Activated B cell treated with CpG ODN at 0.5 μM for 24 hours (primary cell): Measurements from ENCODE around the gene ACVRL1. TPM values are rescaled to one million over a fixed set of nuclear protein-coding genes. Genes with fewer than 3 reads are reported as not detected.

Source experiments
- ATAC-seq: fragments of 200-7000 bp; cut with Tn5 transposase; one replicate; pipeline ENCODE4 v1.10.0; 2021; ENCODE audit warnings: low read depth, mild to moderate bottlenecking, moderate library complexity
- CTCF ChIA-PET: fragments of 350-600 bp; sonication (Branson Sonifier 250); formaldehyde crosslinking; loops from one replicate; lab custom pipeline; 2021; ENCODE audit warnings: antibody characterized with exemption; lab: Charles Lee
- POLR2A ChIA-PET: fragments of 350-600 bp; sonication (Branson Sonifier 250); formaldehyde crosslinking; loops from one replicate; lab custom pipeline; 2021; ENCODE audit warnings: antibody characterized with exemption; lab: Charles Lee
- DNase-seq: peaks from one replicate; pipeline ENCODE4 v3.0.0; 2022
- H3K27ac Mint-ChIP-seq: one replicate; pipeline ENCODE4 v1.8.0; 2020; ENCODE audit warnings: mixed read lengths
- H3K27me3 Mint-ChIP-seq: one replicate; pipeline ENCODE4 v1.8.0; 2021; ENCODE audit warnings: mixed read lengths
- H3K36me3 Mint-ChIP-seq: one replicate; pipeline ENCODE4 v1.8.0; 2021; ENCODE audit warnings: low read depth, mixed read lengths
- H3K4me1 Mint-ChIP-seq: one replicate; pipeline ENCODE4 v1.8.0; 2021; ENCODE audit warnings: mixed read lengths
- H3K4me3 Mint-ChIP-seq: one replicate; pipeline ENCODE4 v1.8.0; 2020; ENCODE audit warnings: mild to moderate bottlenecking, mixed read lengths
- H3K9me3 Mint-ChIP-seq: one replicate; pipeline ENCODE4 v1.8.0; 2020; ENCODE audit warnings: mixed read lengths
- intact Hi-C: fragments of 100-400 bp; cut with micrococcal nuclease; formaldehyde crosslinking; loops from one replicate; pipeline ENCODE4 v1.15.1; 2024
- total RNA-seq: library from RNA; stranded (reverse); gene quantifications from 2 replicates; pipeline ENCODE4 v1.2.3, GENCODE V29; 2022
- TF ChIP-seq, protein P1 (sequence below): fragments of 200-600 bp; IDR thresholded peaks from one replicate; pipeline ENCODE4 v1.8.0; 2022; ENCODE audit warnings: antibody characterized with exemption, mild to moderate bottlenecking

The ACVRL1 gene
- total RNA-seq, 1 donor from 2014 or later, result not detected

DNA sequence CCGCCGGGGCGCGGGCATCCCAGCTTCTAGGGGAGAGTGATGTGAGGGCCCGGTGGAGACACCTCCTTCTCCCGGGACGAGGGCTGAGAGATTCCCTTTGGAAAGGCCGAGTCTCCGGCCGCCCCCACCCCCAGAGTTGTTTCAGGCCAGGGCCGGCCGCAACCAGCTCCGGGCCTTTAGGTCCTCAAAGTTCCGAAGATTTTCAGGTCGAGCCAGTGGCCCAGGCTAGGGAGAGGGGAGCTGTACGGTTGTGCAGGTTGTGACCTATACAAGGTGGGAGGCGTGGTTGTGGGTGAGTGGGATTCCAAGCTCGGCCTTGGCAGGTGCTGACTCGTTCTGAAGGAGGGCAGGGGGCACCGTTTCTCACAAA is 37.8 kb upstream of the ACVRL1 start:
- intact Hi-C loops, result no loop called here
- Mint-ChIP-seq H3K9me3 (no peaks in the 10 kb centered on the region), H3K36me3 (no peaks in the 10 kb centered on the region), H3K4me1 (peaks cover 12% of the 10 kb centered on the region), H3K4me3 (no peak overlapping the region), H3K27me3 (peaks cover 53% of the 10 kb centered on the region), H3K27ac (no peak overlapping the region)
- ChIA-PET POLR2A (no interaction called here), CTCF (no interaction called here)
- no peak for DNase-seq
- TF ChIP-seq, protein P1, sequence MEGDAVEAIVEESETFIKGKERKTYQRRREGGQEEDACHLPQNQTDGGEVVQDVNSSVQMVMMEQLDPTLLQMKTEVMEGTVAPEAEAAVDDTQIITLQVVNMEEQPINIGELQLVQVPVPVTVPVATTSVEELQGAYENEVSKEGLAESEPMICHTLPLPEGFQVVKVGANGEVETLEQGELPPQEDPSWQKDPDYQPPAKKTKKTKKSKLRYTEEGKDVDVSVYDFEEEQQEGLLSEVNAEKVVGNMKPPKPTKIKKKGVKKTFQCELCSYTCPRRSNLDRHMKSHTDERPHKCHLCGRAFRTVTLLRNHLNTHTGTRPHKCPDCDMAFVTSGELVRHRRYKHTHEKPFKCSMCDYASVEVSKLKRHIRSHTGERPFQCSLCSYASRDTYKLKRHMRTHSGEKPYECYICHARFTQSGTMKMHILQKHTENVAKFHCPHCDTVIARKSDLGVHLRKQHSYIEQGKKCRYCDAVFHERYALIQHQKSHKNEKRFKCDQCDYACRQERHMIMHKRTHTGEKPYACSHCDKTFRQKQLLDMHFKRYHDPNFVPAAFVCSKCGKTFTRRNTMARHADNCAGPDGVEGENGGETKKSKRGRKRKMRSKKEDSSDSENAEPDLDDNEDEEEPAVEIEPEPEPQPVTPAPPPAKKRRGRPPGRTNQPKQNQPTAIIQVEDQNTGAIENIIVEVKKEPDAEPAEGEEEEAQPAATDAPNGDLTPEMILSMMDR, result no peak
- ATAC-seq, result no peak

DNA sequence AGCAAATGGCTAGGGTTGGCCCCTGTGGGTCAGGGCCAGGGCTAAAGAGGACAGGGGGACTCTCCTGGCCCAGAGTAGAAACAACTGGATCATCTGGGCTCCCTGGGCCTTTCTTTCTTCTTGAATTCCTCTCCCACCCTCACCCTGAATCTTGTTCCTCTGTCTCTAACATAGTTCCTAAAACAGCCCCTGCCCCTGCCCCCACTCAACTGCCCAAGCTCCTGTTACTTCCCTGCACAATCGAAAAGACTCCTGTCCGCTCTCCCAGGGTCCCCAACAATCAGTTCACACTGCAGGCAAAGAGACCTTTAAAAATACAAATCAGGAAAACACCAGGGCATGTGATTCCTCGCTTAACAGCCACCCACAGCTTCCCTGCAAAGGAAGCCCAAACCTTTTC is 37.4 kb upstream of the ACVRL1 start:
- Mint-ChIP-seq H3K4me3 (no peak overlapping the region), H3K36me3 (no peaks in the 10 kb centered on the region), H3K9me3 (no peaks in the 10 kb centered on the region), H3K4me1 (peaks cover 10% of the 10 kb centered on the region), H3K27me3 (peaks cover 49% of the 10 kb centered on the region), H3K27ac (no peak overlapping the region)
- intact Hi-C loops, result loop anchor here (5.0 to 10.0 kb wide), 2 partner anchors 58 to 105 kb away; a partner anchor contains a TSS
- CTCF ChIA-PET, result no interaction called here
- POLR2A ChIA-PET, result no interaction called here
- ATAC-seq (no peak), DNase-seq (no peak)
- TF ChIP-seq, protein P1, result no peak

DNA sequence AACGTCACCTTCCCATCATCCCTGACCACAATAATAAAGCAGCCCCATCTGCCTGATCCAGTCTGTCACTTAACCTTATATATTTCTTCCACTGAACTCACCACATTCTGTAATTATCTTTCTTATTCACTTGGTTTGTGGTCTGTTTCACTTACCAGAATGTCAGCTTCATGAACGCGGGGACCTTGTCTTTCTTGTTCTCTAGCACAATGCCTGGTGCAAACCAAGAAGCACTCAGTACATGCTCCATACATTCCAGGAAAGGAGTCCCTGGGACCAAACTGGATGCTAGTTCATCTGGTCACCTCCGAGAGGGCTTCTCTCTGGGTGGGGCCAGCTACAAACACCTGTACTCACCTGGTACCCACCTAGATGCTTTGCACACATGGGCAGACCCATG is 36.8 kb upstream of the ACVRL1 start:
- peaks cover 10% of the 10 kb centered on the region for H3K4me1 Mint-ChIP-seq
- ChIA-PET CTCF (no interaction called here), POLR2A (no interaction called here)
- no peaks in the 10 kb centered on the region for H3K36me3 Mint-ChIP-seq
- no peak for ATAC-seq
- TF ChIP-seq, protein P1, result no peak
- no peak overlapping the region for H3K4me3 Mint-ChIP-seq
- H3K27me3 Mint-ChIP-seq, result peaks cover 48% of the 10 kb centered on the region
- no peak for DNase-seq
- H3K27ac Mint-ChIP-seq, result no peak overlapping the region
- no peaks in the 10 kb centered on the region for H3K9me3 Mint-ChIP-seq
- intact Hi-C loops, result loop anchor here (5.0 to 10.0 kb wide), 2 partner anchors 58 to 104 kb away; a partner anchor contains a TSS

DNA sequence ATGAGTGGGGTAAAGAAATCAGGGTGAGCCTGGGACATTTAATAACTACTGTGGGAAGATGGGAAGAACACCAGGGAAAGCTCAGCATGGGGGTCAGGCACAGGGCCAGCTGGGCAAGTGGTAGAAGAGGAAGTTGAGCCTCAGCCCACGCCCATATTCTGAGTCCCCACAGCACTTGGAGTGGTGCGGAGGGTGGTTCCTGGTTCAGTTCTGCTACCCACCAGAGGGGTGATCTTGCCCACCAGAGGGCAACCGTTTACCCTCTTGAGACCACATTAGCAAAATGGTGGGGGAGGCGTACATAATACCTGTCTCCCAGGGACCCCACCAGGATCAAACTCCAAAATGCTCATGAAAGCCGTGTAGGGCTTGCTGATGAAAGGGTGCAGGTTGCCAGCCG is 36.2 kb upstream of the ACVRL1 start:
- ATAC-seq, result no peak
- Mint-ChIP-seq H3K4me1 (peaks cover 10% of the 10 kb centered on the region), H3K27me3 (peaks cover 46% of the 10 kb centered on the region), H3K9me3 (no peaks in the 10 kb centered on the region), H3K36me3 (no peaks in the 10 kb centered on the region), H3K4me3 (no peak overlapping the region), H3K27ac (no peak overlapping the region)
- no peak for DNase-seq
- ChIA-PET POLR2A (no interaction called here), CTCF (no interaction called here)
- TF ChIP-seq, protein P1, result no peak
- intact Hi-C loops, result loop anchor here (5.0 to 10.0 kb wide), 2 partner anchors 59 to 104 kb away; a partner anchor contains a TSS

DNA sequence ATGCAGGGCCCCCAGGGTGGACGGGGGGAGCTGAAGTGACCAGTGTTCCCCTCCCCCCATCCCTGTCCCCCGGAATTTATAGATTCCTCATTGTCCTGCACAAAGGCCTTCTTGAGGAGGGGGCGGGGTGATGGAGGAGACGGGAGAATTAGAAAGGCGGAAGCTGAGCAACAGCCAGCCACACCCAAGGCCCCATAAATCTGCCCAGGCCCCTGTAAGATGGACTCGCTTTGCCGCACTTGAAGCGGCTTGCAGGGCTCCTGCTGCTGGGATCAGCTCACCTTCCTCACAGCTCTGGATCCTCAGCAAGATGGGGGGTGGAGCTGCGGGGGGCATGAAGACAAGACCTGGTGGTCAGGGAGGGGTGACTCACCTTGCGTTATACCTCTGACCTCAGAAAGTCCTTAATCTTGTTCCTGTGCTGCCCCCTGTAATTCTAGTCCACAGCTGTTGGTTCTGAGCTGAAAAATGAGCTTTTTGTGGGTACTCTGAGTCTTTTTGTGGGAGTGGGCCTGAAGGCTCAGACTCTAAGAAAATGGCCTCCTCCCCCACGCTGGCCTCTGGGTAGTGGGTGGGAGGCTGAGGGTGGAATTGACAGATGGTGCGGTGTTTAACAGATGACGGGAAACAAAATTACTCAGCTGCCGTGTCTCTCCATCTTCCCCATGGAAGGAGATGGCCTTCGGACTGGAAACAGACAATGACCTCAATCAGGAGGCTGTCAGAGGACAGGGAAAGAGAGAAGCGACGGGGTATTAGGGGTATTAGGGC is 35.2 kb upstream of the ACVRL1 start:
- no peak overlapping the region for H3K4me3 Mint-ChIP-seq
- no peaks in the 10 kb centered on the region for H3K9me3 Mint-ChIP-seq
- no peak for ATAC-seq
- DNase-seq, result no peak
- peaks cover 10% of the 10 kb centered on the region for H3K4me1 Mint-ChIP-seq
- CTCF ChIA-PET, result no interaction called here
- peaks cover 43% of the 10 kb centered on the region for H3K27me3 Mint-ChIP-seq
- H3K27ac Mint-ChIP-seq, result no peak overlapping the region
- H3K36me3 Mint-ChIP-seq, result no peaks in the 10 kb centered on the region
- intact Hi-C loops, result loop anchor here (5.0 to 10.0 kb wide), 2 partner anchors 60 to 103 kb away; a partner anchor contains a TSS
- TF ChIP-seq, protein P1, result no peak
- POLR2A ChIA-PET, result no interaction called here
